IMR-90 (cell line): Measurements from ENCODE around the gene PLN. TPM values are rescaled to one million over a fixed set of nuclear protein-coding genes. Genes with fewer than 3 reads are reported as not detected.

Source experiments
- ATAC-seq: fragments of 200-7000 bp; cut with Tn5 transposase; 2 replicates; pipeline ENCODE4 v1.9.1; 2020; ENCODE audit warnings: low read depth, mild to moderate bottlenecking, moderate library complexity
- BruUV-seq: library from RNA; stranded (reverse); fragments of 400-500 nt; replicated peaks from 2 replicates; lab custom pipeline; 2021; lab: Mats Ljungman, UMichigan
- CTCF ChIA-PET: fragments of 300-600 bp; formaldehyde crosslinking; extraction: SDS; loops from one replicate; lab custom pipeline; 2021; ENCODE audit warnings: antibody characterized with exemption; lab: Yijun Ruan, JAX
- POLR2A ChIA-PET: fragments of 300-600 bp; sonication (Branson Sonifier 250); formaldehyde crosslinking; loops from one replicate; lab custom pipeline; 2022; ENCODE audit warnings: antibody characterized with exemption; ENCODE audit not compliant: unreplicated experiment; lab: Charles Lee
- DNase-seq: peaks from one replicate; pipeline ENCODE4 v3.0.0; 2013
- H2AFZ ChIP-seq: replicated peaks from 2 replicates; pipeline ENCODE3; 2013; ENCODE audit warnings: low read length, mild to moderate bottlenecking; ENCODE audit not compliant: poor library complexity
- H2AK5ac ChIP-seq: 2 replicates; pipeline ENCODE4 v1.6.1; 2013; ENCODE audit warnings: low read depth, low read length, inconsistent platforms
- H2AK9ac ChIP-seq: replicated peaks from 2 replicates; pipeline ENCODE3; 2013; ENCODE audit warnings: mild to moderate bottlenecking, low read depth, low read length, moderate library complexity; ENCODE audit not compliant: poor library complexity
- H2BK120ac ChIP-seq: 2 replicates; pipeline ENCODE4 v1.6.1; 2013; ENCODE audit warnings: low read depth, low read length, inconsistent platforms
- H2BK15ac ChIP-seq: 3 replicates; pipeline ENCODE4 v1.6.1; 2013; ENCODE audit warnings: low read depth, low read length, inconsistent platforms
- H2BK20ac ChIP-seq: 2 replicates; pipeline ENCODE4 v1.6.1; 2013; ENCODE audit warnings: low read depth, mild to moderate bottlenecking, inconsistent platforms, low read length, moderate library complexity
- H2BK5ac ChIP-seq: 2 replicates; pipeline ENCODE4 v1.6.1; 2013; ENCODE audit warnings: mild to moderate bottlenecking, low read depth, low read length, inconsistent platforms; ENCODE audit not compliant: poor library complexity, severe bottlenecking
- H3K14ac ChIP-seq: replicated peaks from 2 replicates; pipeline ENCODE4 v1.6.1; 2013; ENCODE audit warnings: low read depth, low read length, inconsistent platforms
- H3K18ac ChIP-seq: 2 replicates; pipeline ENCODE4 v1.6.1; 2013; ENCODE audit warnings: low read depth, low read length, control low read depth
- H3K23ac ChIP-seq: 2 replicates; pipeline ENCODE4 v1.6.1; 2013; ENCODE audit warnings: low read depth, low read length, inconsistent platforms
- H3K27ac ChIP-seq: 2 replicates; pipeline ENCODE4 v1.5.1; 2013; ENCODE audit warnings: mild to moderate bottlenecking, control low read depth, low read length; ENCODE audit not compliant: insufficient read depth
- H3K27me3 ChIP-seq: 2 replicates; pipeline ENCODE4 v1.6.1; 2013; ENCODE audit warnings: low read length; ENCODE audit not compliant: control insufficient read depth, insufficient read depth
- H3K36me3 ChIP-seq: 2 replicates; pipeline ENCODE4 v1.6.1; 2013; ENCODE audit warnings: low read length, mixed read lengths; ENCODE audit not compliant: control insufficient read depth, insufficient read depth
- H3K4ac ChIP-seq: 2 replicates; pipeline ENCODE4 v1.6.1; 2013; ENCODE audit warnings: low read depth, low read length, inconsistent platforms
- H3K4me1 ChIP-seq: 2 replicates; pipeline ENCODE4 v1.6.1; 2013; ENCODE audit warnings: low read length, mixed read lengths; ENCODE audit not compliant: control insufficient read depth, insufficient read depth
- H3K4me2 ChIP-seq: 2 replicates; pipeline ENCODE4 v1.6.1; 2013; ENCODE audit warnings: low read depth, mild to moderate bottlenecking, control low read depth, low read length, moderate library complexity
- H3K4me3 ChIP-seq: 2 replicates; pipeline ENCODE4 v1.5.1; 2013; ENCODE audit warnings: low read depth, mild to moderate bottlenecking, control low read depth, low read length, moderate library complexity; ENCODE audit not compliant: insufficient read depth
- H3K56ac ChIP-seq: 2 replicates; pipeline ENCODE4 v1.6.1; 2013; ENCODE audit warnings: low read length, inconsistent platforms; ENCODE audit not compliant: insufficient read depth; ENCODE audit errors: extremely low read depth
- H3K79me1 ChIP-seq, 2 experiments: 2 replicates each; pipeline ENCODE4 v1.6.1; 2013; ENCODE audit warnings: low read length in 2 of 2, inconsistent platforms in 1 of 2, low read depth in 1 of 2
- H3K9ac ChIP-seq: 2 replicates; pipeline ENCODE4 v1.6.1; 2013; ENCODE audit warnings: low read depth, low read length, control low read depth
- H3K9me1 ChIP-seq: 2 replicates; pipeline ENCODE4 v1.6.1; 2013; ENCODE audit warnings: low read length, inconsistent platforms; ENCODE audit not compliant: insufficient read depth
- H3K9me3 ChIP-seq: 2 replicates; pipeline ENCODE4 v1.6.1; 2013; ENCODE audit warnings: low read length; ENCODE audit not compliant: control insufficient read depth, insufficient read depth
- H4K20me1 ChIP-seq: 2 replicates; pipeline ENCODE4 v1.6.1; 2013; ENCODE audit warnings: low read length, inconsistent platforms; ENCODE audit not compliant: insufficient read depth
- H4K5ac ChIP-seq: 2 replicates; pipeline ENCODE4 v1.6.1; 2013; ENCODE audit warnings: mild to moderate bottlenecking, low read depth, low read length, control low read depth
- H4K8ac ChIP-seq, 2 experiments: 2 replicates each; pipeline ENCODE4 v1.6.1; 2013; ENCODE audit warnings: low read depth in 2 of 2, low read length in 2 of 2, control low read depth in 1 of 2, inconsistent platforms in 1 of 2
- H4K91ac ChIP-seq: 2 replicates; pipeline ENCODE4 v1.6.1; 2013; ENCODE audit warnings: low read depth, low read length, inconsistent platforms; ENCODE audit not compliant: insufficient read depth
- BHLHE40 ChIP-seq: fragments of 150-350 bp; IDR thresholded peaks from 2 replicates; pipeline ENCODE4 v1.6.1; 2016; ENCODE audit warnings: mild to moderate bottlenecking, low read depth, low read length
- CEBPB ChIP-seq: IDR thresholded peaks from 2 replicates; pipeline ENCODE4 v1.6.1; 2012; ENCODE audit warnings: low read depth, low read length, improper control_type of control experiment
- CHD1 ChIP-seq: IDR thresholded peaks from 2 replicates; pipeline ENCODE4 v1.6.1; 2012; ENCODE audit warnings: low read depth, low read length, improper control_type of control experiment
- FOS ChIP-seq: fragments of 150-350 bp; IDR thresholded peaks from 2 replicates; pipeline ENCODE4 v1.6.1; 2016; ENCODE audit warnings: low read depth, low read length
- MAFK ChIP-seq: IDR thresholded peaks from 2 replicates; pipeline ENCODE4 v1.6.1; 2012; ENCODE audit warnings: low read depth, low read length, improper control_type of control experiment
- MAZ ChIP-seq: IDR thresholded peaks from 2 replicates; pipeline ENCODE4 v1.6.1; 2012; ENCODE audit warnings: low read depth, mild to moderate bottlenecking, low read length, improper control_type of control experiment, moderate library complexity, borderline replicate concordance
- MXI1 ChIP-seq: IDR thresholded peaks from 2 replicates; pipeline ENCODE4 v1.6.1; 2012; ENCODE audit warnings: low read depth, mild to moderate bottlenecking, low read length, moderate library complexity, borderline replicate concordance
- NFE2L2 ChIP-seq: fragments of 150-350 bp; IDR thresholded peaks from 2 replicates; pipeline ENCODE4 v1.6.1; 2016; ENCODE audit warnings: low read depth, mild to moderate bottlenecking, low read length
- POLR2A ChIP-seq: IDR thresholded peaks from 2 replicates; pipeline ENCODE4 v1.6.1; 2012; ENCODE audit warnings: mild to moderate bottlenecking, low read depth, low read length
- RAD21 ChIP-seq: IDR thresholded peaks from 2 replicates; pipeline ENCODE4 v1.6.1; 2012; ENCODE audit warnings: low read length, improper control_type of control experiment
- RCOR1 ChIP-seq: IDR thresholded peaks from 2 replicates; pipeline ENCODE4 v1.6.1; 2012; ENCODE audit warnings: mild to moderate bottlenecking, low read length, improper control_type of control experiment; ENCODE audit not compliant: insufficient replicate concordance
- RFX5 ChIP-seq: IDR thresholded peaks from 2 replicates; pipeline ENCODE4 v1.8.0; 2012; ENCODE audit warnings: low read depth, mild to moderate bottlenecking, low read length, moderate library complexity
- SMC3 ChIP-seq: fragments of 150-350 bp; IDR thresholded peaks from 2 replicates; pipeline ENCODE4 v1.6.1; 2016; ENCODE audit warnings: low read depth, mild to moderate bottlenecking, antibody characterized with exemption, low read length, moderate library complexity
- WGBS, 2 experiments: methylation state at CpG; one replicate each; pipeline versions ENCODE4 v1.1.5 to v1.1.7; 2013; ENCODE audit warnings: missing lambda C conversion rate in 2 of 2; ENCODE audit not compliant: insufficient read length in 1 of 2; ENCODE audit errors: extremely low coverage in 2 of 2; 5-methylcytosine and 5-hydroxymethylcytosine counted together
- dilution Hi-C: fragments of 300-500 bp; cut with HindIII; formaldehyde crosslinking; loops from one replicate; pipeline ENCODE4 v1.14.3; 2018; ENCODE audit warnings: low sequenced_read_pairs; ENCODE audit not compliant: unreplicated experiment
- in situ Hi-C: fragments of 300-500 bp; cut with MboI; formaldehyde crosslinking; loops from 3 replicates; pipeline ENCODE4 v1.14.3; 2019; ENCODE audit warnings: low sequenced_read_pairs, inconsistent platforms, mixed read lengths
- intact Hi-C: fragments of 100-400 bp; cut with micrococcal nuclease; formaldehyde crosslinking; loops from 2 replicates; pipeline ENCODE4 v1.10.0; 2022
- polyA plus RNA-seq, 3 experiments: library from polyadenylated mRNA; depleted of rRNA; stranded (reverse); fragments of >200 nt; gene quantifications; 2 replicates each; pipeline ENCODE4 v1.2.3, GENCODE V29; 2012; ENCODE audit warnings: low replicate concordance in 1 of 3
- total RNA-seq: library from RNA; depleted of rRNA; stranded (reverse); fragments of >200 nt; gene quantifications from 2 replicates; pipeline ENCODE4 v1.2.3, GENCODE V29; 2012
- TF ChIP-seq, protein P1 (sequence below): fragments of 150-350 bp; IDR thresholded peaks from 2 replicates; pipeline ENCODE4 v1.6.1; 2017; ENCODE audit warnings: mild to moderate bottlenecking, antibody characterized with exemption, low read length, low read depth
- TF ChIP-seq, protein P2 (sequence below): conservative IDR thresholded peaks from 2 replicates; pipeline ENCODE4 v1.5.1; 2012; ENCODE audit warnings: mild to moderate bottlenecking, low read depth, low read length, improper control_type of control experiment
- TF ChIP-seq, protein P3 (sequence below): fragments of 150-350 bp; IDR thresholded peaks from 2 replicates; pipeline ENCODE4 v1.6.1; 2016; ENCODE audit warnings: low read depth, mild to moderate bottlenecking, low read length, moderate library complexity, borderline replicate concordance

Gene PLN
- total and polyA plus RNA-seq, 2 of the 4 experiments (the other 2 are of a cell fraction), result under 0.01 TPM; not detected in 1

DNA sequence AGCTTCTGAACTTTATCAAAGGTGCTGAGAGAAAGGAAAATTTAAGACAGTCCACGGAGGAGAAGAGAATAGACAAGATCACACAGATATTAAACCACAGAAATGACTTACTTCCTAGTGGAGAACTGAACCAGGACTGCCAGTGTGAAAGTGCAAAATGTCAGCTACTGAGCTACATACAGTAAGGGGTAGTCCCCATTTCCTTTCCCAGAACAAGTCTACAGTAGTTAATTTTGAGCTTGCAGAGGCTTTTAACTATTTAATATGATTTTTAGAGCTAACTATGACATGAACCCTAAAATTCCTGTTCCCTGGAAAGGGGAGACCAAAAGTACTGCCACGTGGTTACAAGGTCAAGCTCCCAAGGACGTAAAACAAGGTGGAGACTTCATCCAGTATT lies 58.2 kb downstream of the PLN start:
- H3K18ac ChIP-seq, result no peak overlapping the region
- H2BK15ac ChIP-seq, result no peak overlapping the region
- H2AK9ac ChIP-seq, result no peak overlapping the region
- no peaks in the 10 kb centered on the region; the same call in 1 of the 2 replicates for H3K36me3 ChIP-seq
- no peak overlapping the region for H4K5ac ChIP-seq
- WGBS, 2 experiments, result 60% methylated on average over 2 of the region's 3 CpGs; no CpG with 5 or more reads in 1 of the 2 experiments
- in situ Hi-C loops, result no loop called here
- H3K4me2 ChIP-seq, result no peak overlapping the region
- POLR2A ChIA-PET, result no interaction called here
- no peak overlapping the region for H3K23ac ChIP-seq
- H2AFZ ChIP-seq, result no peak overlapping the region
- no peaks in the 10 kb centered on the region for H3K4me1 ChIP-seq
- no peaks in the 10 kb centered on the region for H3K27me3 ChIP-seq
- H2BK120ac ChIP-seq, result no peak overlapping the region
- CTCF ChIA-PET, result interaction anchor here (1.1 to 1.7 kb wide), 2 partner anchors 8 to 322 kb away, joined by 3 to 4 read pairs; no protein-coding TSS in a partner anchor
- H3K79me1 ChIP-seq, result peaks cover 16 to 29% of the 10 kb centered on the region in 2 experiments
- no peak overlapping the region for H3K4me3 ChIP-seq
- H3K27ac ChIP-seq, result no peak overlapping the region
- no peak overlapping the region for H3K14ac ChIP-seq
- no peak overlapping the region for H2AK5ac ChIP-seq
- H4K20me1 ChIP-seq, result peaks cover 5% of the 10 kb centered on the region
- no peaks in the 10 kb centered on the region for H3K9me3 ChIP-seq
- H2BK20ac ChIP-seq, result no peak overlapping the region
- H3K9me1 ChIP-seq, result 0 out of 2 replicates have a peak, but pooled peaks cover 4% of the 10 kb centered on the region
- H3K9ac ChIP-seq, result no peak overlapping the region
- no peak overlapping the region for H4K91ac ChIP-seq
- H3K4ac ChIP-seq, result no peak overlapping the region
- no peak for ATAC-seq
- H4K8ac ChIP-seq, result no peak overlapping the region
- BruUV-seq, result no TSS peak
- no peak for TF ChIP-seq NFE2L2
- TF ChIP-seq, protein P1, sequence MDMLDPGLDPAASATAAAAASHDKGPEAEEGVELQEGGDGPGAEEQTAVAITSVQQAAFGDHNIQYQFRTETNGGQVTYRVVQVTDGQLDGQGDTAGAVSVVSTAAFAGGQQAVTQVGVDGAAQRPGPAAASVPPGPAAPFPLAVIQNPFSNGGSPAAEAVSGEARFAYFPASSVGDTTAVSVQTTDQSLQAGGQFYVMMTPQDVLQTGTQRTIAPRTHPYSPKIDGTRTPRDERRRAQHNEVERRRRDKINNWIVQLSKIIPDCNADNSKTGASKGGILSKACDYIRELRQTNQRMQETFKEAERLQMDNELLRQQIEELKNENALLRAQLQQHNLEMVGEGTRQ, result no peak
- no peak for TF ChIP-seq CHD1
- TF ChIP-seq, protein P2, sequence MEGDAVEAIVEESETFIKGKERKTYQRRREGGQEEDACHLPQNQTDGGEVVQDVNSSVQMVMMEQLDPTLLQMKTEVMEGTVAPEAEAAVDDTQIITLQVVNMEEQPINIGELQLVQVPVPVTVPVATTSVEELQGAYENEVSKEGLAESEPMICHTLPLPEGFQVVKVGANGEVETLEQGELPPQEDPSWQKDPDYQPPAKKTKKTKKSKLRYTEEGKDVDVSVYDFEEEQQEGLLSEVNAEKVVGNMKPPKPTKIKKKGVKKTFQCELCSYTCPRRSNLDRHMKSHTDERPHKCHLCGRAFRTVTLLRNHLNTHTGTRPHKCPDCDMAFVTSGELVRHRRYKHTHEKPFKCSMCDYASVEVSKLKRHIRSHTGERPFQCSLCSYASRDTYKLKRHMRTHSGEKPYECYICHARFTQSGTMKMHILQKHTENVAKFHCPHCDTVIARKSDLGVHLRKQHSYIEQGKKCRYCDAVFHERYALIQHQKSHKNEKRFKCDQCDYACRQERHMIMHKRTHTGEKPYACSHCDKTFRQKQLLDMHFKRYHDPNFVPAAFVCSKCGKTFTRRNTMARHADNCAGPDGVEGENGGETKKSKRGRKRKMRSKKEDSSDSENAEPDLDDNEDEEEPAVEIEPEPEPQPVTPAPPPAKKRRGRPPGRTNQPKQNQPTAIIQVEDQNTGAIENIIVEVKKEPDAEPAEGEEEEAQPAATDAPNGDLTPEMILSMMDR, result no peak
- no peak for TF ChIP-seq SMC3
- no peak for TF ChIP-seq RCOR1
- TF ChIP-seq RFX5, result no peak
- no peak for TF ChIP-seq POLR2A
- TF ChIP-seq RAD21, result no peak
- no peak for TF ChIP-seq MAZ
- TF ChIP-seq MXI1, result no peak
- TF ChIP-seq BHLHE40, result no peak
- TF ChIP-seq, protein P3, sequence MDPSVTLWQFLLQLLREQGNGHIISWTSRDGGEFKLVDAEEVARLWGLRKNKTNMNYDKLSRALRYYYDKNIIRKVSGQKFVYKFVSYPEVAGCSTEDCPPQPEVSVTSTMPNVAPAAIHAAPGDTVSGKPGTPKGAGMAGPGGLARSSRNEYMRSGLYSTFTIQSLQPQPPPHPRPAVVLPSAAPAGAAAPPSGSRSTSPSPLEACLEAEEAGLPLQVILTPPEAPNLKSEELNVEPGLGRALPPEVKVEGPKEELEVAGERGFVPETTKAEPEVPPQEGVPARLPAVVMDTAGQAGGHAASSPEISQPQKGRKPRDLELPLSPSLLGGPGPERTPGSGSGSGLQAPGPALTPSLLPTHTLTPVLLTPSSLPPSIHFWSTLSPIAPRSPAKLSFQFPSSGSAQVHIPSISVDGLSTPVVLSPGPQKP, result no peak
- no peak for TF ChIP-seq MAFK
- no peak for TF ChIP-seq CEBPB
- TF ChIP-seq FOS, result no peak
- no peak overlapping the region for H2BK5ac ChIP-seq
- intact Hi-C loops, result no loop called here
- H3K56ac ChIP-seq, result no peak overlapping the region
- DNase-seq, result no peak
- dilution Hi-C loops, result no loop called here
